Caco-2 (cell line): Measurements from ENCODE around the gene IFIH1. TPM values are rescaled to one million over a fixed set of nuclear protein-coding genes. Genes with fewer than 3 reads are reported as not detected.

Source experiments
- BruUV-seq: library from RNA; stranded (reverse); fragments of 400-500 nt; replicated peaks from 2 replicates; lab custom pipeline; 2021; lab: Mats Ljungman, UMichigan
- CTCF ChIA-PET: fragments of 300-600 bp; sonication (Branson Sonifier 250); formaldehyde crosslinking; loops from one replicate; lab custom pipeline; 2022; ENCODE audit warnings: antibody characterized with exemption; lab: Charles Lee
- POLR2A ChIA-PET: fragments of 300-600 bp; sonication (Branson Sonifier 250); formaldehyde crosslinking; loops from one replicate; lab custom pipeline; 2022; ENCODE audit warnings: antibody characterized with exemption; lab: Charles Lee
- DNase-seq, 2 experiments: peaks; one replicate each; pipeline versions ENCODE4 v3.0.0 to v3.0.0-alpha.2; 2020 to 2022
- H3K27me3 ChIP-seq: replicated peaks from 2 replicates; pipeline ENCODE4 v1.6.0; 2011; ENCODE audit warnings: low read length; ENCODE audit not compliant: control insufficient read depth, insufficient read depth
- H3K36me3 ChIP-seq: 2 replicates; pipeline ENCODE4 v1.5.1; 2011; ENCODE audit warnings: low read length; ENCODE audit not compliant: control insufficient read depth, insufficient read depth
- H3K4me1 ChIP-seq: fragments of 250-450 bp; sonication (Bioruptor Pico); 2 replicates; pipeline ENCODE4 v1.5.1; 2020; ENCODE audit warnings: mild to moderate bottlenecking
- H3K4me3 ChIP-seq: 2 replicates; pipeline ENCODE4 v1.5.1; 2011; ENCODE audit warnings: low read depth, mild to moderate bottlenecking, control low read depth, low read length
- H3K9me3 ChIP-seq: fragments of 250-450 bp; sonication (Bioruptor Pico); 2 replicates; pipeline ENCODE4 v1.5.1; 2020; ENCODE audit warnings: mild to moderate bottlenecking, moderate library complexity
- H3K27ac Mint-ChIP-seq: one replicate; pipeline ENCODE4 v1.8.0; 2022; ENCODE audit warnings: mixed read lengths; ENCODE audit not compliant: unreplicated experiment
- H3K27me3 Mint-ChIP-seq: one replicate; pipeline ENCODE4 v1.8.0; 2022; ENCODE audit warnings: mixed read lengths; ENCODE audit not compliant: insufficient read depth, unreplicated experiment
- H3K36me3 Mint-ChIP-seq: one replicate; pipeline ENCODE4 v1.8.0; 2022; ENCODE audit warnings: mild to moderate bottlenecking, mixed read lengths; ENCODE audit not compliant: insufficient read depth, unreplicated experiment
- H3K4me1 Mint-ChIP-seq: one replicate; pipeline ENCODE4 v1.8.0; 2022; ENCODE audit warnings: low read depth, mixed read lengths; ENCODE audit not compliant: unreplicated experiment
- H3K4me3 Mint-ChIP-seq: one replicate; pipeline ENCODE4 v1.8.0; 2022; ENCODE audit warnings: mild to moderate bottlenecking, moderate library complexity, mixed read lengths; ENCODE audit not compliant: unreplicated experiment
- H3K9me3 Mint-ChIP-seq: one replicate; pipeline ENCODE4 v1.8.0; 2022; ENCODE audit warnings: mixed read lengths; ENCODE audit not compliant: unreplicated experiment
- intact Hi-C: fragments of 100-400 bp; cut with micrococcal nuclease; formaldehyde crosslinking; loops from one replicate; pipeline ENCODE4 v1.10.0; 2022; ENCODE audit not compliant: unreplicated experiment
- total RNA-seq: library from RNA; stranded (reverse); gene quantifications from 2 replicates; pipeline ENCODE4 v1.2.3, GENCODE V29; 2022
- TF ChIP-seq, protein P1 (sequence below), 2 experiments: fragments of 200-600 bp in 1 of 2; IDR thresholded peaks; 1 replicate in 1 of 2; 2 replicates in 1 of 2; pipeline versions ENCODE4 v1.5.1 to v1.8.0; 2011 to 2022; ENCODE audit warnings: antibody characterized with exemption in 1 of 2, control low read depth in 1 of 2, inconsistent platforms in 1 of 2, low read depth in 1 of 2, low read length in 1 of 2, mild to moderate bottlenecking in 1 of 2, moderate library complexity in 1 of 2; ENCODE audit not compliant: insufficient read depth in 1 of 2, severe bottlenecking in 1 of 2, unreplicated experiment in 1 of 2

IFIH1 gene
- total RNA-seq, 1 experiment from 2014 or later = 3.4 TPM

DNA sequence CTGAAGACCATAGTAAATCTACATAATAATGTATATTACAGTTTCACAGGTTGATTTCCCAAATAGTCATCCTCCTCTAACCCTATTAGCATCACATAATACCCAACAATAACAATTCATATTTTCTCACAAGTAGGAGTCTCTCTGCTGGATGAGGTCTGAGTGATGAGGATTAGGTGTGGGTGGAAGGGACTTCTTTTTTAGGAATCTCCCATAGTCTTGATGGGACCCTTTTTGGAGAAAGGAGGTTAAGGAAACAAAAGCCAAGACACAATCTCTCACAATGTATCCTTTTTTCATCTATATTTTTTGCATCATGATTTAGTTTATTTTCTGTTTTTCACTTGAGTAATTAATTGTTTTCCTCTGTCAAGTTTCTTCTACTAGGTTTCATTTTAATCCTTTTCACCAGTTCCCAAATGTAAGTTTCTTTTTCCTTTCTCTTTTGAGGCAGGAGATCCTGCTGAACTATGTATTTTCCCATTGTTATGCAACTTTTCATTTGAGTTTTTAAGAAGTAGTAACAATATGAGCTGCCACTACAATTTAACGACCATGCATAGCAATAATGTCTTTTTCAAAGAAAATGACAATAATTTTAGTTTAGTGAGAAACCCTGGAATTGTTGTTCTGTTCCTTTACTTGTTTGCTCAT is 2.5 kb upstream of the IFIH1 start:
- no peak overlapping the region for H3K4me3 Mint-ChIP-seq
- BruUV-seq = no TSS peak
- TF ChIP-seq, protein P1, sequence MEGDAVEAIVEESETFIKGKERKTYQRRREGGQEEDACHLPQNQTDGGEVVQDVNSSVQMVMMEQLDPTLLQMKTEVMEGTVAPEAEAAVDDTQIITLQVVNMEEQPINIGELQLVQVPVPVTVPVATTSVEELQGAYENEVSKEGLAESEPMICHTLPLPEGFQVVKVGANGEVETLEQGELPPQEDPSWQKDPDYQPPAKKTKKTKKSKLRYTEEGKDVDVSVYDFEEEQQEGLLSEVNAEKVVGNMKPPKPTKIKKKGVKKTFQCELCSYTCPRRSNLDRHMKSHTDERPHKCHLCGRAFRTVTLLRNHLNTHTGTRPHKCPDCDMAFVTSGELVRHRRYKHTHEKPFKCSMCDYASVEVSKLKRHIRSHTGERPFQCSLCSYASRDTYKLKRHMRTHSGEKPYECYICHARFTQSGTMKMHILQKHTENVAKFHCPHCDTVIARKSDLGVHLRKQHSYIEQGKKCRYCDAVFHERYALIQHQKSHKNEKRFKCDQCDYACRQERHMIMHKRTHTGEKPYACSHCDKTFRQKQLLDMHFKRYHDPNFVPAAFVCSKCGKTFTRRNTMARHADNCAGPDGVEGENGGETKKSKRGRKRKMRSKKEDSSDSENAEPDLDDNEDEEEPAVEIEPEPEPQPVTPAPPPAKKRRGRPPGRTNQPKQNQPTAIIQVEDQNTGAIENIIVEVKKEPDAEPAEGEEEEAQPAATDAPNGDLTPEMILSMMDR (IDR thresholded peaks at IDR 0.05; ENCODE audit: insufficient read depth in 1 of 2, low read depth in 1 of 2, low read length in 1 of 2, severe bottlenecking in 1 of 2, unreplicated experiment in 1 of 2) = no peak
- DNase-seq = no peak
- H3K27me3 Mint-ChIP-seq = no peaks in the 10 kb centered on the region
- Histone ChIP-seq H3K4me1 (no peaks in the 10 kb centered on the region), H3K27me3 (no peaks in the 10 kb centered on the region), H3K36me3 (no peaks in the 10 kb centered on the region), H3K9me3 (no peaks in the 10 kb centered on the region), H3K4me3 (no peak overlapping the region)
- POLR2A ChIA-PET = no interaction called here
- no peak overlapping the region for H3K27ac Mint-ChIP-seq
- H3K36me3 Mint-ChIP-seq = no peaks in the 10 kb centered on the region
- H3K9me3 Mint-ChIP-seq = no peaks in the 10 kb centered on the region
- CTCF ChIA-PET = interaction anchor here (0.6 kb wide), 1 partner anchor 23 kb away, joined by 3 read pairs; no protein-coding TSS in a partner anchor
- intact Hi-C loops = no loop called here
- no peaks in the 10 kb centered on the region for H3K4me1 Mint-ChIP-seq

DNA sequence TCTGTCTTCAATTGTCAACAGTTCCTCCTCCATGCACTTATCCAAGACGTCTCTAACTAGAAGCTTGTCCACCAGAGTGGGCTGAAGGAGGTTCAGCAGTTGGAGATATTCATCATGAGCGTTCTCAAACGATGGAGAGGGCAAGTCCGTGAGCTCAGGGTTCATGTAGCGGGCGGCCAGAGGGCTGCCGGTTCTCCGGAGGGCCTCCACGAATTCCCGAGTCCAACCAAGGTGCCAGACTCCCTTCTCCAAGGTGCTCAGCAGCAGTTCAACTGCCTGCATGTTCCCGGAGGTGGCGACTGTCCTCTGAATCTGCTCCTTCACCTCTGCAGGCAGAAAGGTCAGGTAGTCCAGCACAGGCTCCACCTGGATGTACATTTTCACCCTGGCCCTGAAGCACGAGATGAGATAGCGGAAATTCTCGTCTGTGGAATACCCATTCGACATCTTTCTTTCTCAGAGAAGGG is 590 bp downstream of the IFIH1 start:
- Mint-ChIP-seq H3K27me3 (no peaks in the 10 kb centered on the region), H3K4me1 (no peaks in the 10 kb centered on the region), H3K27ac (peak overlapping the region; percentile 92), H3K9me3 (no peaks in the 10 kb centered on the region), H3K36me3 (no peaks in the 10 kb centered on the region), H3K4me3 (peak overlapping the region; percentile 92)
- TF ChIP-seq, protein P1 (IDR thresholded peaks at IDR 0.05; ENCODE audit: insufficient read depth in 1 of 2, low read depth in 1 of 2, low read length in 1 of 2, severe bottlenecking in 1 of 2, unreplicated experiment in 1 of 2) = peak in 1 of 2 experiments; percentile 12
- BruUV-seq = no TSS peak
- intact Hi-C loops = loop anchor here (2.0 kb wide), 1 partner anchor 17 kb away; no protein-coding TSS in a partner anchor
- Histone ChIP-seq H3K36me3 (no peaks in the 10 kb centered on the region), H3K9me3 (no peaks in the 10 kb centered on the region), H3K4me3 (peak overlapping the region; percentile 56), H3K27me3 (no peaks in the 10 kb centered on the region), H3K4me1 (no peaks in the 10 kb centered on the region)
- peak; percentile 51 to 53 for DNase-seq
- CTCF ChIA-PET = interaction anchor here (0.8 to 1.0 kb wide), 2 partner anchors 16 to 20 kb away, joined by 3 read pairs; no protein-coding TSS in a partner anchor
- POLR2A ChIA-PET = no interaction called here

DNA sequence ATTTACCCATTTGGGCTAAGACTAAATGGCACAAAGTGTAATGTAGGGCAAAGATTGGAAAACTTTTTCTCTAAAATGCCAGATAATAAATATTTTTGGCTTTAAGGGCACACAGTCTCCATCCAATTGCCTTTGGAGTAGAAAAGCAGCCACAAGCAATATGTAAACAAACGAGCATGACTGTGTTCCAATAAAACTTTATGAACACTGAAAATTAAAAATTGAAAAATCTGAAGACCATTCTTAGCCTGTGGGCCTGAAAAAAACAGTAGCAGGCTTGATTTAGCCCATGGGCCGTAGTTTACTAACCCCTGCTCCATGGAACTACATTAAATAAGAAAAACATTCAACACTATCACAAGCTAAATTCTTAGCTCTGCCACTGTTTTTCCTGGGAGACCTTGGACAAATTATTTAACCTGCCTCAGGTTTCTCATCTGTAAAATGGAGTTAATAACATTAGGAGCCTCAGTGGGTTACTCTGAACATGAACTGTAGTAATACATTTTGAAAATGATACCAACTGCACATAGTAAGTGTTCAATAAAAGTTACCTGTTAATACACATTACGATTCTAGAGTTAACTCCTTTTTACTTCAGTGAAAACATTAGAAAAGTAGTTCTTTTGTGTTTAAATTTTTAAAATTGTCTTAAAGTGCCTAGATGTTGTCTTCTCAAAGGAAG is 1.3 kb downstream of the IFIH1 start:
- ChIA-PET CTCF (no interaction called here), POLR2A (no interaction called here)
- no peaks in the 10 kb centered on the region for H3K4me1 ChIP-seq
- Mint-ChIP-seq H3K9me3 (no peaks in the 10 kb centered on the region), H3K4me3 (peak overlapping the region; percentile 28), H3K27me3 (no peaks in the 10 kb centered on the region), H3K4me1 (no peaks in the 10 kb centered on the region), H3K27ac (no peak overlapping the region), H3K36me3 (no peaks in the 10 kb centered on the region)
- H3K36me3 ChIP-seq = no peaks in the 10 kb centered on the region
- no peak for DNase-seq
- H3K4me3 ChIP-seq = no peak overlapping the region; the same call in 1 of the 2 replicates
- H3K9me3 ChIP-seq = no peaks in the 10 kb centered on the region
- intact Hi-C loops = no loop called here
- BruUV-seq = no TSS peak
- no peaks in the 10 kb centered on the region for H3K27me3 ChIP-seq
- TF ChIP-seq, protein P1 (IDR thresholded peaks at IDR 0.05; ENCODE audit: insufficient read depth in 1 of 2, low read depth in 1 of 2, low read length in 1 of 2, severe bottlenecking in 1 of 2, unreplicated experiment in 1 of 2) = no peak
